Dermis blood vessel endothelial cell (primary cell): ENCODE results near the gene JUN. TPM values are rescaled to one million over a fixed set of nuclear protein-coding genes. Genes with fewer than 3 reads are reported as not detected.

Source experiments
- DNase-seq: peaks from one replicate; pipeline ENCODE4 v3.0.0; 2010
- total RNA-seq: library from RNA; depleted of rRNA; stranded (reverse); fragments of >200 nt; gene quantifications from 2 replicates; pipeline ENCODE4 v1.2.3, GENCODE V29; 2014

Gene JUN
- total RNA-seq, result 73.5 and 159 TPM in 2 replicates

DNA sequence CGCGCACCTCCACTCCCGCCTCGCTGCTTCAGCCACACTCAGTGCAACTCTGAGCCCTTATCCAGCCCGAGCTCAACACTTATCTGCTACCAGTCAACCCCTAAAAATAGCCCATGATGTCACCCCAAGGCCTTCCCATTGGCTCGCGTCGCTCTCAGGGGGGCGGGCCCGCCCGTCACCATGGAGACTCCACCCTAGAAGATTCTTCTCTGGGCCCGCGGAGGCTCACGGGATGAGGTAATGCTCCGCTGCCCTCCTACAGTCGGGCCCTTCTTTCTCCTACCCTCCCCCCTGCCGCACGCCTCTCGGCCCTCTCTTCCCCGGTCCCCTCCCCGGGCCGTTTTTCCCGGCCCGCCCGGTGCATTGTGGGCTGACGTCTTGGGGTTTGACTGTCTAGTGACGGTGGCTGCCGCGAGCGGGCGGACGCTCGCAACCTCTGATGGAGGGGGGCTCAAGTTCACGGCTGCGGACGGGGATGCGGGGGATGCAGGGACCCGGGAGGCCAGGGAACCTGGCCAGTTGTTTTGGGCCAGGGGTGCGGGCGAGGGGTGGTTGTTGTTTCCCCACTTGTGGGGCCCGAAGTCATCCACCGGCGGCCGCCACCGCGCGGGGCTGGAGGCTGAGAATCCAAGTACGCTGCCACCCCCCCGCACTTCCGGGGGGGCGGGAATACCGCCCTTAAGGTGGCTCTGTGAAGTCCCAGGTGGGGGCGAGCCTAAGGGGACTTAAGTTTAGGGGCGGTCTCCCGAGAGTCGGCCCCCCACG, at the start of gene JUN:
JUN (minus strand) TSS at position 55 of the 765 bp plus-strand sequence. CDS start 977 bp downstream, outside the sequence.
- DNase-seq, result peak; percentile 100

DNA sequence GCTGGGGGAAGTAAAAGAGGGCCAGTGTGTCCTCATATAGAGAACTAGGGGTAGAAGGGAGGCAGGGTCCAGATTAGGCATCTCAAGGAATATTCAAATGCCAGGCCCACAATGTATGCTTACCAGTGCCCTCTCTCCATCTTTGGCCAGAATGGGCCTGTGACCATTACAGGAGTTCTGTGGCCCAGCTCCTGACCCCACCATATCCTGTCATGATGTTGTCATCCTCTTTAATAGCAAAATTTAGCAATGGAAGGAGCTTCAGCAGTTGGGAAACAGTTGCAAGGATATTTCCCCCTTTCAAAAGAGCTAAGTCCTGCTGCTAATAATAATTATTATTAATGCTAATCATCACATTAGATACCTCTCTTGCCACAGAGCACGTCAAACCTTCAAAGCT, 49.3 kb upstream of the JUN start:
- DNase-seq, result no peak

DNA sequence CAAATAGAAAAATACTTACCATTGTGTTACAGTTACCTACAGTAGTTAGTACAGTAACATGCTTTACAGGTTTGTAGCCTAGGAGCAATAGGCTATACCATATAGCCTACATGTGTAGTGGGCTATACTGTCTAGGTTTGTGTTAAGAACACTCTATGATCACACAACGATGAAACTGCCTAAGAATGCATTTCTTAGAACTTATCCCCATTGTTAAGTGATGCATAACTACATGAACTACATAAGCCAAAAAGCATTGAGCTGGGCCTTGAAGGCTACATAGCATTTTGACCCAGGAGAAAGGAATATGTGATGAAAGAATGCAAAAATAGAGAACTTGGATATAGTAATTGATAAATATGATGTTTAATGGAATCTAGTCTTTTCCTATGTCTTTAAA, 46.4 kb upstream of the JUN start:
- DNase-seq, result no peak

DNA sequence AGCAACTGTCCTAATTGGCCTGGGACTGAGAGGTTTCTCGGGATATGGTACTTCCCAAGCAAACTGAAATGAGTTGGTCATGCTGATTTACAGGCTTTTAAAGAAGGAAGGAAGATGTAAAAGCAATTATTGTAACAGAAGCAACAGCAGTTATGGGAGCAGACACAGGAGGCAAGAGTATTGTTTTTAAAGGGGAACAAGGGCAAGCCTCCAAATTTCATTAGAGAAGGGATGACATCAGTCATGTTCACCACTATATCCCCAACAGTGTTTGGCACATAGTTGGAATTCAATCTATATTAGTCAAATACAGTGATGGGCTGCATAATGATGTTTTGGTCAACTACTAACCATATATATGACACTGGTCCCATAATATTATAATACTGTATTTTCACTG, 46.0 kb upstream of the JUN start:
- DNase-seq, result no peak

DNA sequence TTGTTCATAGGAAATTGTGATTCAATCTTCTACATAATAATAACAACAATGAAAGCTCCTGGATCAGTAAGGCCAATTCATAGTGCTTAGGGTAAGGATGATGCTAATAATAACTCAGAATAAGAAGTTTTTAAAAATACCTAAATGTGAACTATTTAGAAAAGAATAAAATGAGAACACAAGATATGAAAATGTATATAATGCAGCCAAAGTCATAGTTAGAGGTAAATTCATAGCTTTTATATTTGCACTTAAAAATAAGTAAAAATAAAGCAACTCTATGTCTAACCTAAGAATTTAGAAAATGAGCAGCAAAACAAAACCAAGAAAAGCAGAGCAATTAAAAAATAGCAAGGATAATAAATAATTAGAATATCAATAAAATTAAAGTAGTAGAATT, 43.5 kb upstream of the JUN start:
- DNase-seq, result no peak

DNA sequence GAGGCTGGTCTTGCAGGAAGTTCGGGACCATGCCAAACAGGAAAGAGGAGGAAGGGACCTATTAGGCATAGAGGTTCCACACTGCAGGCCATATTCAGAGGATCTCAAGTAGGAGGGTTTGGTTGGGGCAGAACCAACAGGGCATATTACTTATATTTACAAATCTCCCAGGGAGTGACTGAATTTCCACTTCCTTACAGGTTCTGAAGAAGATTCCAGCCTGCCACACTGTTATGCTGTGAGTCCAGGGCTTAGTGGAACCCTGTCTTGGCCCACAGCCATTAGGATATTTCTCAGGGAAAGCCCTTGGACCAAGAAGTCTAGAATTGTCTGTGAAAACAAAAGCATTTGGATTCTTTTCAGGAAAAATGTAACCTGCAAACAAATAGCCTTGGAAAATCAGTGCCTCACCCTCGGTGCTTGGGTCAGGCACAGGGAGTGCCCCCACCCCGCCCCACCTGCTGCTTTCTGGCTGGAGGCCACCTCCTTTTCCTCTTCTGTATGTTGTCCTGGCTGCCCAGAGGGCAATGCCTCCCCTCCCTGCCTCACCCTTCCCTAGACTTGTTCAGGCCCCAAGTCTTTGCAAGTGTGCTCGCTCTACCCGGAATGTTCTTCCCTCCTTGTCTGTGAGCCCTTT, 41.0 kb upstream of the JUN start:
- peak; percentile 66 for DNase-seq

DNA sequence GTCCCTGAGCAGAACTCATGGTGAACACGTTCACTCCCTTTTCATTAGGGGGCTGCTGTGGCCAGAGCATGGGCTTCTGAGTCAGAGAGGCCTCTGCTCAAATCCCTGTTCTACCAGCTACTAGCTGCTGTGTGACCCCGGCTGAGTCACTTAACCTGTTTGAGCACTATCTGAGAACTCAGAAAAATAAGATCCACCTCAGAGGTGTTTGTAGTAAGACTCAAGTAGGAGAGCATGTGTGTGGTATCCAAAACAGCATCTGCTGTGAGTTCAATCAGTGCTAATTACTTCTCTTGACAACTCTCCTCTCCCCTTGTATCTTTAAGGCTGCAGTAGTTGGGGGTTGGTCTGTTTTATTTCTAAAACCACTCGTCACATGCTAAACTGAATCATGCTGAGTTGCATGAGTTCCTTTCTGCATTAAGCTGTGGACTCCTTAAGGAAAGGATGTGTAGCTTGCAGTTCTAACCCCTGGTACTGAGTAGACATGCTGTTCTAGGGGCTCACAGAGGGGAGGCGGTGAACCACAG, 39.7 kb upstream of the JUN start:
- peak; percentile 85 for DNase-seq

DNA sequence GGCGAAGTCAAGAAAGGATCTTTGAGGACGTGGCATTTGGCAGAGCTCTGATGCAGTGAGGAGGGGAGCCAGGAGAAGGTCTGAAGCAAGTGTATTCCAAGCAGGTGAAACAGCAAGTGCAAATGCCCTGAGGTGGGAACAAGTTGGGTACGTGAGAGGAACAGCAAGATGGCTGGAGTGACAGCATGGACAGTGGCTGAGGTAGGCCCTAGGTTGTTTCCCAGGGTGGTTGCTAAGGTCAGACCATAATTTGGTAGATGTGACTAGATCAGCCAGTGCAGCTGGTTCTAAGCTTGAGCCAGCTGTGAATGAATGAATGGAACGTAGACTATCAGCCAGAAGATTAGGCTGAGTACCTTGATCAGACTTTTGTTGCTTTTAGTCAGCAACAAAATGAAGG, 37.5 kb upstream of the JUN start:
- DNase-seq, result no peak

DNA sequence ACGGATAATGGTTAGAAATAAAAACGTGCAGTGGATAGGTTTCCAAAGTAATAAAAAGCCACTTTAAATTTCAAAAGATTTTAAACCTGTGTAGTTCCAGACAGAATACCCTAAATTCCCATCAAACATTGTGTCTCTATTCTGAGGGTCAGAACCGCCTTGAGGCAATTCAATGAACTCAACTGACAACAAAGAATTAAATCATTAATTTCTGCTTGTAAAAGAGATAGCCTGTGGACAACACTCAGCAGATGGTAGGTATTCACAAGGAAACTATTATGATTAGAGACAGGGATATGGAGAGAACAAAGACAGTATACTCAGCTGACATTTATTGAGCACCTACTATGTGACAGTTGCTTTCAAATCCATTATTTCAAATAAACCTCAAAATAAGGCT, 35.1 kb upstream of the JUN start:
- DNase-seq, result no peak

DNA sequence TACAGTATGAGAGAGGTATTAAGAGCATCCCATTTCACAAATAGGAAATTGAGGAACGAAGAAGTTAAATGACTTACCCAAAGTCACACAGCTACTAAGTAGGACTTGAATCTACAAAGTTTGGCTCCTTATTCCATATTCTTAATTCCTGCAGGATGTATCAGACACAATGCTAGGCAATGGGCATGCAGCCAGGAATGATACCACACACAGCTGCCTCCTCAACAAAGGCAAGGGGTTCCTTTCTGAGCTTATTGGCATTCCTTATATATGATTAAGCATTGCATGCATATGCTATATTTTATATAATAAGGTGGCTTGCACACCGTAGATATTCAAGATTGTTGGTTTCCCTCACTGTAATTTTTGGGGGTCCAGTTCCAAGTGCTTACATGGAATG, 34.2 kb upstream of the JUN start:
- peak; percentile 96 for DNase-seq

DNA sequence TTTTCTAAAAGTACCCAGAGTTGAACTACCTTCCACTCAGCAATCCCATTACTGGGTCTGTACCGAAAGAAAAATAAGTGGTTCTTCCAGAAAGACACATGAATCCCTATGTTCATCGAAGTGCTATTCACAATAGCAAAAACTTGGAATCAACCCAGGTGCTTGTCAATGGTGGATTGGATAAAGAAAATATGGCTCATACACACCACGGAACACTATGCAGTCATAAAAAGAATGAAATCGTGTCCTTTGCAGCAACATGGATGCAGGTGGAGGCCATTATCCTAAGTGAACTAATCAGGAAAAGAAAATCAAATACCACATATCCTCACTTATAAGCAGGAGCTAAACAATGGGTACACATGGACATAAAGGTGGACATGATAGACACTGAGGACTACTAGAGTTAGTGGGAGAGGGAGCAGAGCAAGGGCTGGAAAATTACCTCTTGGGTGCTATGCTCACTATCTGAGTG, 32.9 kb upstream of the JUN start:
- peak; percentile 60 for DNase-seq

DNA sequence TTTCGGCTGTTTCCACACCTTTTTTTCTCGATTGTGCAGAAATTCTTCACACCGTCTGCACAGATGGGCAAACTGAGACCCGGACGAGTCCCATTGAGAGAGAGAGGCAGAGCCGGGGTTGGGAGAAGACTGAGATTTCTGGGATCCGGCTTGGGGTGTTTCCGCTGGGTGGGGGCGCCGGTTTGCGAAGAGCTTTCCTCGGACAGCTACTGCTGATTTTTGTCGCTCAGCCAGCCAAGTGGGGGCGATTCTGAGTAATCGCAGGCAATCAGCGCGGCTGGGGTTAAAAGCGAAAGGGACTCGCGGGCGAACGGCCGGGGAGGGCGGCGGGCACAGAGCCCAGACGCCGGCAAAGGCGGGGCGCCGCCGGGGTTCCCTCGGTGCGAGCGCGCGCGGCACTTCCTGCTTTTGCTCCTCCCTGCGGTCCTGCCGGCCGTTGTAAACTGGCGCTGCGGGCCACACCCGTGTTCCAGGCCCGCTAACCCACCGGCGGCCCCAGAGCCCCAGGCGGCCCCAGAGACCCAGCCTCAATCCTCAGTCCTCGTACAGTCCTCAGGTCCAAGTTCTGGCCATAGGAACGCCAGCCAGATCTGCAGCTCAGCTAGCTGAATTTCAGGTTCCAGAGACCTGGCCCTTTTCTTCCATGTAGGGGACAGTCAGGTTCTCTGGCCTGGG, 32.4 kb upstream of the JUN start:
- DNase-seq, result peak; percentile 91

DNA sequence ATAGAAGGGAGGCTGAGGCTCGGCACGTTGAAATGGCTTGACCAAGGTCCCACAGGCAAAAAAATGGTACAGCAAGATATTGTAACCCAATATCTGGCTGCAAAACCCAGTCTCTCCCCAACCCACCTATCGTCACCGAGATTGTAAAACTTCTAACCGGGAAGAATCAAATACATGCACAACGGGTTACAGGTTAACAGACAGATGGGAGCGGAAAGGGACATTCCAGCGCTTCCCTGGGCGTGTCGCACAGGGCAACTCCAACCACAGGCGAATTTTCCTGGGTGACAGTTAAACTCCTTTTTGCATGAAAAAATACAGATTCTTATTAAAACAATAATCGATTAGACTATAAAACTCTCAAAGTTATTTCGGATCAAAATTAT, 31.8 kb upstream of the JUN start:
- peak; percentile 49 for DNase-seq

DNA sequence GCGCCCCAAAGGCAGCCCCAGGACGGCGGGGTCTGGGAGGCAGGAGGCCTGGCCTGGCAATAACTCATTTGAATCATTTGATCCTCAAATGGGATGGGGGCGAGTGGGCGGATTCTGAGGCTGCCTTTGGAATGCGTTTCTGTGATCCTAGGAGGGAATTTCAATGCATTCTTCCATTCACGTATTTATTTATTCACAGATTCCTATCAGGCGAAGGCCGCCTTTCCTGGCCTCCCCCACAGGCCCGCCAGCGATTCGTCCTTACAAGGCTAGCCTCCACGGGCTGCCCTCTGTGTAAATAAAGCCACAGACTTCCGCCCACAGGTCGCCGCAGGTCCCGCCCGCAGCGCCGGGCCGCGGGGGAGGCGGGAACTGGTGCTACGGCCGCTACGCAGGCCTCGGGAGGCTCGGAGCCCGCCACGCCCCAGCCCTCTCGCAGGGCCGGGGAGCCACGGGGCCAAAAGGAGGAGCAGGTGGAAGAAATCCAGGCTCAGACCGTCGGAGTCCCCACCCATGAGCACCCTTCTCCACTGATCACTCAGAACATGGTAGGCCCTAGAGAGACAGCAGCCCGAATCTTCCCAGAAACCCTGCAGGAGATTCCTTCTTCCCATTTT, 31.3 kb upstream of the JUN start:
- DNase-seq, result peak; percentile 93

DNA sequence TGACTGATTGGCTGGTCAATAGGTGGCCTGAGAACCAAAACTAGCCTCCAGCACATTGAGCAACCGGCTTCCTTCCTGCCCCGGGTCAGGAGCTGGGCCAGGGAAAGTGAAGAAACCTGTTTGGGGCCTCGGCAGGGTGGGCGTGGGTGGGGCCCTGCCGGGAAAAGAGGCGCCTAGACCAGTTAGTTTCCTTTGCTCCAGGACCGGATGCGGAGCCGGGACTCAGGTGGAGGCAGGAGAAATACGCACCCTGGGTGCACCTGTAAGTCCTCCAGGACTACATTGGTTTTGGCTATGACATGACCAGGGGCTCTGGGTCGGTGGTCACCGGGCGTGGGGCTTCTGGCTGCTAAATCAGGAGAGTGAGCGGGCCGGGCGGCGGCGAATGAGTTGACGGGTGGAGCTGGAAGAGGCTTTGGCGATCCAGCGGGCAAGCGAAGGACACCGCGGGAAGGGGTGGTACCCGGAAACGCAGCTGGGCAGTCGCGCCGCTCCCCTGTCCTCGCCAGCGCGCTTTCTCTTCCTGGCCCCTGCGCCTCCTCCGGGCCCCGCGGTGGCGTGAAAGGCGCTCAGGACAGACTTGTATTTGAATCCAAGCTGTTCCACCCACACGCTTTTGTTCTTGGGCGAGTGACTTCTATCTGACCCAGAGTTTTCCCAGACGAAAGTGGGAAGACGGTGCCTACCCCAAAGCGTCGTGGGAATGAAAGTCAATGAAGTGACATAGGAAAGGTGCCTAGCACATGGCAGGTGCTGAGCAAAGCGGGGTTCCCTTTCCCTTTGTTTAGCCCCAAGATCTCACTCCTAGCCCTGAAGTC, 30.6 kb upstream of the JUN start:
- peak; percentile 71 for DNase-seq

DNA sequence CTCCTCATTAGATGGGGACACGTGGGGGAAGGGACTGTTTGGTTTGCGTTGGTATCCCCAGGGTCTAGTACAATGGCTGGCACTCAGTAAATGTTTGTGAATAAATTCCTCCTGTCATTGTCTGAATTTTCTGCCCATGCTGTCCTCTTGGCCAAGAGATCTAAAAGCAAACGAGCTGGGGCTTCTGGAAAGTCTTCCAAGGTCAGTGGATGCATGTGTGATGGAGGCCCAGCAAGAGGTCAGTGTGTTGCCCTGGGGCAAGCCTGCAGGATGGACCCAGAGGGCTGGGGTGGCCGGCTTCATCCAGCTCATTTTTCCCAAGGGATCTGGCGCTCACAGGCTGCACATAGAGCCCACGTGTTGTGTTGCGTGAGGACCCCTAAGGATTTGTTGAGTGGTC, 30.0 kb upstream of the JUN start:
- DNase-seq, result peak; percentile 32

DNA sequence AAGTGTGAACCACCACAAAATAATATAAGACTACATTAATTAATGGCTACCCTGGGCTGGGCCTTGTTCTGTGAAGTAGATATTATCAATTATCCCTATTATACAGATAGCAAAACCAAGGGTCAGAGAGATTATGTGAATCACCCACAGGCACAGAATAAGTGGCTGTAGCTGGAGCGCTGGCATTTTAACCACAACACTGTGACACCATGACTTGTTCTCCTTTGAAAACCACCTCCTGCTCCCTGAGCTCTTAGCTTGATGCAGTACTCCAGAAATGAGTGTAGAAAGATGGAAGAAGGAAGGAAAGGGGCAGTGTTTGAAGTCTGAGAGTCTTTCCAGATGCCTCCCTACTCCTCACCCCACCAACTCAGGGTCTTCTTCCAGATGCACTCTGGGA, 29.5 kb upstream of the JUN start:
- no peak for DNase-seq

DNA sequence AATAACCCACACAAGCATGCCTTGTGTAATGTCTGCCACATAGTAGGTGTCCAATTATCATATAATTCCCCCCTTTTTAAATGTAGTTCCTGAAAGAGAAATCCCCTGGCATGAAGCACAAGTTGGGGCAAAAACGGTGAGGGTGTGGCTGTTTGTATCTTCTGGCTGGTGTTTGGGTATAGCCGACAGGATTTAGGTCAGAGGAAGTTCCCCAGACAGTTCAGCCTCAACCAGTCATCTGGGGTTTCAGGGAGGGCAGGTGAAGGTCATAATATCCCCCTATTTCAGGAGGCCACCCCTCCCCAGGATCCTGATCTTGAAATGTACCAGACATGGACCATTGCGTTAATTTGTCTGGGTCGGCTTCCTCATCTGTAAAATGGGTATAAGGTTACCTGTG, 29.1 kb upstream of the JUN start:
- DNase-seq, result no peak

DNA sequence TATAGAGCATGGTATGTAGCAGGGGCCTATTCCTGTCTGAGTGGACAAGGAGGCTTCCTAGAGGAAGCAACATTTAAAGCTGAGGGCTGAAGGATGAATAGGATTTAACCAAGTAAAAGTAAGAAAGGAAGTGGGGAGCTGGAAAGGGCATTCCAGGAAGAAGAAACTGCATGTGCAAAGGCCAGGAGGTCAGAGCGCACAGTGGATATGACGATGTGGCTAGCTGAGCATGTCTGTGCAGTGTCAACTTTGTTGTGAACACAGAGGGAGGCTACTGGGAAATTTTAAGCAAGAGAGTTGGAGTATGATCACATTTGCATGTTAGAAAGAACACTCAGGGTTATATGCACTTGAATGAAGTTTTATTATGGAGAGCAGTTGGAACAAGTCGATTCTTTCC, 28.6 kb upstream of the JUN start:
- peak; percentile 42 for DNase-seq

DNA sequence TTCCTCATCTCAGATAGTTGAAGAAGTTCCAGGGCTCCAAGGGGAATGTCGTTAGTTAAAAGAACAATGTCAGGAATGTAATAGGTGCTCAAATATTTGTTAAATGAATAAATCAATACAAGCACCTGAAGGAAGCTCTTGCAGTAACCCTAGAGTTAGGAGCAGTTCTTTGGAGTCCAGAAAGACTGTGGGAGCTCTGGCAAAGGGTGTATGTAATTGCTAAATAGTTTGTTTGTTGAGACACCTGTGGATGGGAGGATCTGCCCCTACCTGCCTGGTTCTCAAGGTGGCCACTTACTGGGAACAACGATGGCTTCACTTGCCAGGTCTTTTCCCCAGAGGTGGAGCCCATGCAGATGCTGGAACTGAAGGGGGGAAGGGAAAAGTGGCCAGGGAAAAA, 27.5 kb upstream of the JUN start:
- no peak for DNase-seq

DNA sequence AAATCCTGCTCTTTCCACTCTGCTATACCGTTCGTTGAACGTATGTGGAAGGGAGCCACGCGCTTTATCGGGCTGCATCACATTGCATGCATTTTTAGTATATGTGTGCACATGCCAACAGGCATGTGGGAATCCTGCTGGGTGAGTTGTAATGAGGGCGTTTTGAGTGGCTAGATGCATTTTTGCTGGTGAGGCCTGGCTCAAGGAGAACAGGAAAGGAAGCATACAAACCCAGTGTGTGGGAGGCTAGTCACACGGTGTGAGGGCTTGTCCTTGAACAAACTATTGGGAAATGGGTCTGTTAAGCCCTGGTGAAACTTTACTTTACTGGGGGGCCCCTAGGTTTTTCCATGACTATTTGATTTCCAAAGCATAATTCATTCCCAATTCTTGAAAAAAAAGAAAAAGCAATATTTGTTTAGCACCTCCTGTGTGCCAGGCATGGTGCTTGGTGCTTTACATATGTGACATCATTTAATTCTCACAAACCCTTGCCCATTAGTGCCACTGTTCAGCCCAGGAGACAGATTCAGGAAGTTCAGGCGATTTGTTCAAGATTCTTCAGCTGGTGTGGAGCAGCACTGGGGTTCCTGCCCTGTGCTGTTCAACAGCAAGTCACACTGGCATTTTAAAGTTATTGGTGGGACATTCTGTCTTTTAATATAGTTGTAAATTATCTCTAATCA, 25.6 kb upstream of the JUN start:
- no peak for DNase-seq

DNA sequence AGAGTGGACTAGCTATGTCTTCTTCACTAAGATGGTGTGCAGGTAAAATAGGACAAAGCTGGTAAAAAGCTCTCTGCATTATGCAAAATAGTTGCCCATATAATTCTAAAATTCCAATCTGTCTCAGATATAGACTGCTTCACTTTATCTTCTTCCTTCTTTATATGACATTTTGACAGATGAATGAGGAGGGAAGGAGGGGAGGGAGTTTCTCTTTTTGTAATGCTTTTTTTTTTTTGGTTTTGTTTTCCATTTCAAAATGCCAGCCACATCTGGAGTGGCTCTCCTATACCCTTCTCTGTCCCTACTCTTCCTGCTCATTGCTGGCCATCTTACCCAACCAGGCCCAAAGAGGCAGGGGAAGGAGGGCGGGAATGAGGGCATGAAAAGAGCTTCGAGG, 24.2 kb upstream of the JUN start:
- DNase-seq, result no peak
